Cardiac septum (tissue), 1 donor: ENCODE measurements around the gene LEO1. TPM values are rescaled to one million over a fixed set of nuclear protein-coding genes. Genes with fewer than 3 reads are reported as not detected.

ENCODE experiments used
- DNase-seq: peaks from one replicate; pipeline ENCODE4 v3.0.0-alpha.2; 2020; ENCODE audit warnings: low spot score
- intact Hi-C: fragments of 100-400 bp; cut with DNase I; formaldehyde crosslinking; loops from one replicate; pipeline ENCODE4 v1.14.0; 2022
- long read RNA-seq: library from polyadenylated mRNA; unstranded; transcript quantifications from one replicate; pipeline ENCODE4 v2.0.0, GENCODE V29; 2021
- total RNA-seq: library from RNA; stranded (reverse); fragmentation: NEBNext Ultra II Directional; extraction: Animal tissue kit (Norgen Biotek cat#: 25700); gene quantifications from one replicate; pipeline ENCODE4 v1.2.1, GENCODE V29; 2021
- donor health status: DM: no; HTN: no; CAD: no.

The LEO1 gene
- 7.0 TPM for total RNA-seq
- long read RNA-seq, transcript LEO1-201 (12 exons, 2,193 nt): major isoform, 18 of 20 reads
- long read RNA-seq, partial matches to known transcripts: 1 of 20 reads
- long read RNA-seq, other reads (novel, unspliced or antisense): 1 of 20 reads

DNA sequence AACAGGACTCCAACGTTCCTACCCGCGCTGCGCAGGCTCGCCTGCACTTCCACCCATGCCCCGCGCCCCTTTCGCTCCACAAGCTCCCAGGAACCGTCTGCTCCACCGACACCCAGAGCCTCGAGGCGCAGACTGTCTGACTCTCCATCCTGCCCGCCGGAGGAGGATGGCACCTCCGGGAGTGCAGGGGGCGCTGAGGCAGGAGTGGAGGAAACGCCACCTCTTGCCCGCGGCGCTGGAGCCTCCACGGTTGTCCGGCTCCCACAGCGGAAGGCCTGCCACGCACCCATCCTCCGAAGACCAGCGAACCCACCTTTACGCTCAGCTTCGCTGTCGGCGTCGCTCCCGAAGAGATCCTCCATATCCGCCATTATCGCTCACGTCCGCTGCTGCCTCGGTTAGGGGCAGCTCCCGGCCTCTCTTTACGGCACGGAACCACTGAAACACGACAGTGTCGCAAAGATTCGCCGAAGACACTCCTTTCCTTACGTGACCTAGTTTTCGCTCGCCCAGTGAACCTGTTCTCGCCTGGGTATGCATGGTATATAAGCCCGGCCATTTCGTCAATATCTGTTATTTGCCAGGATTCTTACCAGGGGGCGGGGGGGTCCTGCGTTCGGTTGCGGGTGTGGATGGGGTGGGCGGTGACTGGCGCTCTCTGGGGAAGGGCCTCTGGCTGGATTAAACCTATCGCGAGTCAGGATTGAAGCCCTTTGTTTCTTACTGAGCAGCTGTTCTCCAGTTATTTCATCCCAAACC, at the start of gene LEO1:
Gene LEO1, minus strand, starts transcription at position 404 of the 759 bp plus-strand sequence. Its CDS starts 33 bp downstream, at position 371.
- peak; percentile 95 for DNase-seq
- intact Hi-C loops: loop anchor here (1.0 kb wide), 1 partner anchor 48 kb away; the partner anchor contains the start of gene MAPK6

- no peak for DNase-seq
- intact Hi-C loops: no loop called here
Observed at GRCh38 chr15:52021128-52021671, 49.6 kb upstream of the LEO1 start.

DNA sequence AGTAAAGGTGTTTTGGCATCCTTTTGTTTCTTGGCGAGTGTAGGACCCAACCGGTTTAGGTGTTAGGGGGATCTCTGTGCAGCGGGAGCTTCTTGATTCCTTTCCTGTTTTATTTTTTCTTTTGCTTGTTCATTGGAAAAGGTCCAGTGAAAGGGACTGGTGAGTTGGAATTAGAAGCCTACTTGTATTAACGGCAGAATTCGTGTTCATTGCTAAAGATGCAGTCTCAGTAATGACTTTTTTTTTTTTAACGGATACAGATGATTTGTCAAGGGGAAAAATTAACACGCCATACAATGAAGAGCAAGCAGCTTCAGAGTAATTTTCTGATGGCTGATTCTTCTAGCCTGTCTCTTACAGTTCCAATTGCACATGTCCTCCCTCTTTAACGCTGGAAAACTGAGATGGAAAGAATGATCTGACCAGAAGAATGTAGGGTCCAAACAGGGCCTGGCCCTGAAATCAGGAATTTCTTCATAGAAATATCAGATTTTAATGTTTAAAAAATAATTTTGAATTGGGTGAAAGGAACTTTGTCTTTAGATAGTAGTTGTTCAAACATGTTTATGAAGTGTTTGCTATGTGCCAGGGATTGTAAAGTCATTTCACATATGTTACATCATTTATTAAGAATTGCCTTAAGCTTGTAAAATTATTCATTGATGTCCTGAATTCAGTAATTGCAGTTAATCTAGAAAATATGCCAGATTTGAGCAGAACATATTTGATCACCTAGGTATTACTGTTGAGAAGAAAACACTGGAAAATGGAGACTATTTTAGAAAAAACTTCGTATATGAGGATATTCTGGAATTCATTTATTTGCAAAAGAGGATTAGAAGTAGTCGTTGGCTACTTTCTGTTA, 48.9 kb upstream of the LEO1 start:
- intact Hi-C loops: no loop called here
- no peak for DNase-seq

DNA sequence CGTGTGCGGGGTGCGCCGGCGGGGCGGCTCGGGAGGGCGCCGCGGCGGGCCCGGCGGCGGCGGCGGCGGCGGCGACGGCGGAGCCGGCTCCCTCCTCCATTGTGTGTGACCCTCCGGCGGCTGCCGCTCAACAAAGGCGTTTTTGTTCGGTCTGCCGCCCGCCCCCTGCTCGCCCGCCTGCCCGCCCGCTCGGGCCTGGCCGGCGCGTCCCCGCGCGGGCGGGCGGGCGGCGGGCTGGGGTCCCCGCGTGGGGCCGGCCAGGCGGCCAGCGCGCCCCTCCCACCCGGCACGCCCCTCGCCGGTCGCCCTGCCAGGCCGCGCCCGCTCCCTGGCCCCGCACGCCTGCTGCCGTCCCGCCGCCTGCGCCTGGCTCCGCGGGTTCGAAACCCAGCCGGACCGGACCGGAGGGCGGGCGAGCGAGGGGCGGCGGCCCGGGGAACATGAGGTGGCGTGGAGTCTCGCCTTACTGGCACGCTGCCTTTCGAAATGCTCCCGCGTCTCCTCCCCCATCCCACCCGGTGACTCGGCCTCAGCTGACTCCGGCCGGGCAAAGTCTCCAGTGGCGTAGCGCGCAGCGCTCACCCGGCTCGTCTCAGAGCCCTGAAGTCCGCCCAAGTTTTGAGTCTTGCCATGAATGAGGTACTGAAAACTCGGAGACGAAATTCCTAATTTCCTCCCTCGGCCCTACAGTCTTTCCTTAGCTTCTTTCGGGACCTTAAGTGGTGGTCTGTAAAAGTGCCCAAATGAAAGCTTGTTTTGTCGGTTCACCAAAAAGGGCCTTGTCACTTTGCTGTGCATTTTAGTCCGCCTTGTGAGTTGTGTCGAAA, 48.0 kb upstream of the LEO1 start:
- DNase-seq: peak; percentile 88
- intact Hi-C loops: loop anchor here (1.0 kb wide), 1 partner anchor 48 kb away; the partner anchor contains the start of gene LEO1

DNA sequence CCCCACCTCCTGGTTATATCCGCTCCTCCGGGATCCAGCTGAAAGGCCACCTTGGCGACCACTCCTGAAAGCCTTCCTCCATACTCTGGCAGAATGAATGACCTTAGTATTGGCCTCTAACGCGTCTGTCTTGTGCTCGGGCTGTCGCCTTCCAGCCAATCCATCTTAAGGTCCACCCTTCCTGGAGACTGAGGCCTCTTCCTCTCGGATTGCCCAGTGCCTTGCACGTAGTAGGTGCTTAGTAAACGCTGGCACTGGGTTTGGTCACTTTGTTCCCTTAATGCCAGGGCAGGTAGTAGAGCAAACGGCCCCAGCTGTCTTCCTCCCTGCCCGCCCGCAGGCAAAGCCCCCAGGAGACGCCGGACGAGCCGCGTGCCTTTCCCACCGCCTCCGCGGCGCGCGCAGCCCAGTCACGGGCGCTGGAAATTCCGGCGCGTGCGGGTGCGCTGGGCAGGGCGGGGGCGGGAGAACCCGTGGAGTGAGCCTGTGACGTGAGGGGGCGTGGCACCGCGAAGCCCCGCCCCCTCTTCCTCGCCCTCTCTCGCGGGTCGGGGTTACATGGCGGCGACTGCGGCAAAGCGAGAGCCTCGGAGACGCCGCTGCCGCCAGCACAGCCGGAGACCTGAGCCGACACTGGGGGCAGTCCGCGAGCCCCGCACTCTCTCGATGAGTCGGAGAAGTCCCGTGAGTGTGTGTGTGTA, 47.3 kb upstream of the LEO1 start, which contains the start of gene MAPK6:
Gene MAPK6, plus strand, starts transcription at position 527 of the 701 bp plus-strand sequence. CDS start 27,242 bp downstream, outside the sequence.
- peak; percentile 97 for DNase-seq
- intact Hi-C loops: loop anchor here (1.0 kb wide), 1 partner anchor 48 kb away; the partner anchor contains the start of gene LEO1

DNA sequence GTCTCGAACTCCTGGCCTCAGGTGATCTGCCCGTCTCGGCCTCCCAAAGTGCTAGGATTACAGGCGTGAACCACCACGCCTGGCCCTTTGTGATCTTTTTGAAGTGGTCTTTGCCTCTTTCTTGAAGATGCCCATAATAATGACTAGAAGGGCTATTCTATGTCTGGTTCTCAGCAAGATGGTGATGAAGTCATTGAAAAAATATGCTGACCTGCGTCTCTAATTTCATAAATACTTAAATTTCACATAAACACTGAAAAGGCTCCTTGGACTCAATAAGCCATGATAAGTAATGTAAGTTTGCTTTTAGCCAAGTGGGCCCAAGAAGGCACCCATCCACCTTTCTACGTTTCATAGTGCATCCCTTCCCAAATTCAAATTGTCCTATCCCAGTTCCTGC, 46.7 kb upstream of the LEO1 start:
- no peak for DNase-seq
- intact Hi-C loops: no loop called here

DNA sequence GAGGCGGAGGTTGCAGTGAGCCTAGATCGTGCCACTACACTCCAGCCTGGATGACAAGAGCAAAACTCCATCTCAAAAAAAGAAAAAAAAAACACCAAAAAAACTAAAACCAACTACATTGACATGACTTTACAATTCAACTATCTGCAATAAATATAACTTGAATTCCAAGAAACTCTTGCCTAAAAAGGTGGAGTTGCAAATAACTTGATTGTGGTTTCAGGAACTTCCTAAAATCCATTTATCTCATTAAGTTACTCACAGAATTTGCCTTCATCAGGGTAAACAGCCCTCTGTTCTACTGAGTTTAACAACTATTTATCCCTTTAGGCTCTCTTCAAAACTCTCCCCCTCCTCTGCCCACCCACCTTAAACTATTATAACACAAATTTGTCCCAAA, 44.7 kb upstream of the LEO1 start:
- intact Hi-C loops: no loop called here
- no peak for DNase-seq

DNA sequence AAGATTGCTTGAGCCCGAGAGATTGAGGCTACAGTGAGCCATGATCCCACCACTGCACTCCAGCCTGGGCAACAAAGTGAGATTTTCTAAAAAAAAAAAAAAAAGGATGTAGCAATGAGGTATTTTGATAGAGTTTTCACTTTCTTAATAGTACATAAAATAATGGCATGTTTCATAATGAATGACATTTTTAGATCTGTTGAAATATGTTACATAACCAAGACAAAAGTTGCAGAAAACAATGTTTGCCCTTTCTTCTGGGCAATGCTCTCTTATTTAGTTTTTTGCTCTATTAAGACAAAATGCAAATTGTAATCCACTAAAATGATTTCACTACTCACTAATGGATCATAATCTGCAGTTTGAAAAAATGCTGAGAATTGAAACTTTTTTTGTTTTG, 43.0 kb upstream of the LEO1 start:
- no peak for DNase-seq
- intact Hi-C loops: no loop called here

GRCh38 chr15:52013151-52013791, 41.7 kb upstream of the LEO1 start:
- intact Hi-C loops: no loop called here
- DNase-seq: no peak

GRCh38 chr15:52012210-52012609, 40.6 kb upstream of the LEO1 start:
- DNase-seq: no peak
- intact Hi-C loops: no loop called here

DNA sequence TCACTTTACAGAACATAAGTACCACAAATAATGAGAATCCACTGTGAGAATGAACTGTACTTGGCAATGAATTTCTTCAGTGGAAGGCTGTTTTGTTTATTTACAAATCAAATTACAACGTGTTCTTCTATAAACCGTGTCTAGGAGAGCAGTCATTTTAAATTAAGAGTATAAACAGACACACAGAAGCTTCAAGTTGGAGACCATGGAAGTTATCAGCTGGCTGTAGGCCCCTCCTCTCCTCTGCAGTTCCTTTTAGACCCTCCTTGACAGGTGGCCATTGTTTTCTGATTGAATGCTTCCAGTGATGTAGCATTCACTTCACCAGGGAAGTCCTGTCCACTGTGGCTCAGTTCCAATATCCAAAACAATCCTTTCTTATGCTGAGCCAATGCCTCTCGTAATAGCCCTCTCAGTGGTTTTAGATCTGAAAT, 40.1 kb upstream of the LEO1 start:
- intact Hi-C loops: no loop called here
- no peak for DNase-seq

GRCh38 chr15:52010633-52011595, 39.3 kb upstream of the LEO1 start:
- DNase-seq: no peak
- intact Hi-C loops: no loop called here

- no peak for DNase-seq
- intact Hi-C loops: no loop called here
Observed at GRCh38 chr15:52008698-52009434, 37.3 kb upstream of the LEO1 start.

DNA sequence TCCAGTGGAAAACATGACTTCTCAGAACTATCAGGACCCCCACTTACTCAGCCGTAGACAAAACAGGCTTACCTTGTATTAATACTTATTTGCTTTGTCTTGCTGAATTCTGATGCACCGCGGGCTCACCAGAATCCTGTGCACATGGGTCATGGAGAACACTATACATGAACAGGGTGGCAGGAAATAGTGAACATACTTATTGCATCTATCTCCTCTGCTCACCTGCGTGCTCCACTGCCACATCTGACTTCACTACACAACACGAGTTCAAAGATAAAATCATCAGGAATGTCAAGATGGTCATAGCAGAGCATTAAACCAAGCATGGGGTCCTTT, 36.8 kb upstream of the LEO1 start:
- DNase-seq: no peak
- intact Hi-C loops: no loop called here

GRCh38 chr15:52006702-52007340, 35.2 kb upstream of the LEO1 start:
- DNase-seq: no peak
- intact Hi-C loops: no loop called here
